NB4 (cell line): ENCODE data around the gene PCDHB10.

Source experiments
- MAX ChIP-seq: IDR thresholded peaks from 2 replicates; pipeline ENCODE4 v1.6.1; 2011; ENCODE audit warnings: low read depth, low read length
- POLR2A ChIP-seq: IDR thresholded peaks from 2 replicates; pipeline ENCODE4 v1.6.1; 2011; ENCODE audit warnings: mild to moderate bottlenecking; ENCODE audit not compliant: insufficient read length; ENCODE audit errors: extremely low read depth
- TF ChIP-seq, protein P1 (sequence below): IDR thresholded peaks from one replicate; pipeline ENCODE4 v1.5.1; 2012; ENCODE audit warnings: low read depth, low read length

GRCh38 chr5:141180313-141180712, 11.8 kb upstream of the PCDHB10 start:
- TF ChIP-seq MAX (no peak), POLR2A (no peak)
- TF ChIP-seq, protein P1, sequence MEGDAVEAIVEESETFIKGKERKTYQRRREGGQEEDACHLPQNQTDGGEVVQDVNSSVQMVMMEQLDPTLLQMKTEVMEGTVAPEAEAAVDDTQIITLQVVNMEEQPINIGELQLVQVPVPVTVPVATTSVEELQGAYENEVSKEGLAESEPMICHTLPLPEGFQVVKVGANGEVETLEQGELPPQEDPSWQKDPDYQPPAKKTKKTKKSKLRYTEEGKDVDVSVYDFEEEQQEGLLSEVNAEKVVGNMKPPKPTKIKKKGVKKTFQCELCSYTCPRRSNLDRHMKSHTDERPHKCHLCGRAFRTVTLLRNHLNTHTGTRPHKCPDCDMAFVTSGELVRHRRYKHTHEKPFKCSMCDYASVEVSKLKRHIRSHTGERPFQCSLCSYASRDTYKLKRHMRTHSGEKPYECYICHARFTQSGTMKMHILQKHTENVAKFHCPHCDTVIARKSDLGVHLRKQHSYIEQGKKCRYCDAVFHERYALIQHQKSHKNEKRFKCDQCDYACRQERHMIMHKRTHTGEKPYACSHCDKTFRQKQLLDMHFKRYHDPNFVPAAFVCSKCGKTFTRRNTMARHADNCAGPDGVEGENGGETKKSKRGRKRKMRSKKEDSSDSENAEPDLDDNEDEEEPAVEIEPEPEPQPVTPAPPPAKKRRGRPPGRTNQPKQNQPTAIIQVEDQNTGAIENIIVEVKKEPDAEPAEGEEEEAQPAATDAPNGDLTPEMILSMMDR, result no peak
